Loucy (cell line): ENCODE results near the gene EPX.

Experiments used
- H2AFZ ChIP-seq: fragments of 200-600 bp; sonication (generic); 2 replicates; pipeline ENCODE4 v1.6.0; 2016; ENCODE audit warnings: antibody characterized with exemption, mild to moderate bottlenecking, low read length, moderate library complexity
- H3F3A ChIP-seq: fragments of 200-600 bp; 2 replicates; pipeline ENCODE4 v1.6.0; 2016; ENCODE audit warnings: antibody characterized with exemption, low read depth, mild to moderate bottlenecking
- H3K27me3 ChIP-seq: fragments of 200-600 bp; sonication (generic); 2 replicates; pipeline ENCODE4 v1.6.1; 2014; ENCODE audit warnings: low read length, mild to moderate bottlenecking; ENCODE audit not compliant: insufficient read depth, poor library complexity, severe bottlenecking
- H3K36me3 ChIP-seq: fragments of 200-600 bp; sonication (generic); 2 replicates; pipeline ENCODE4 v1.6.1; 2016; ENCODE audit warnings: low read length; ENCODE audit not compliant: insufficient read depth
- H3K4me1 ChIP-seq: fragments of 200-600 bp; sonication (generic); 2 replicates; pipeline ENCODE4 v1.5.1; 2014; ENCODE audit warnings: low read length, mild to moderate bottlenecking; ENCODE audit not compliant: insufficient read depth, poor library complexity, severe bottlenecking
- H3K4me2 ChIP-seq: fragments of 200-600 bp; sonication (generic); 2 replicates; pipeline ENCODE4 v1.6.0; 2014; ENCODE audit warnings: antibody characterized with exemption, low read length, low read depth, mild to moderate bottlenecking; ENCODE audit not compliant: poor library complexity, severe bottlenecking
- H3K4me3 ChIP-seq: fragments of 200-600 bp; sonication (generic); 2 replicates; pipeline ENCODE4 v1.5.1; 2014; ENCODE audit warnings: low read length, mild to moderate bottlenecking, mixed read lengths; ENCODE audit not compliant: poor library complexity, severe bottlenecking
- H3K79me2 ChIP-seq: fragments of 200-600 bp; sonication (generic); 2 replicates; pipeline ENCODE4 v1.6.1; 2014; ENCODE audit warnings: low read length; ENCODE audit not compliant: insufficient read depth
- H3K9ac ChIP-seq: fragments of 200-600 bp; sonication (generic); 2 replicates; pipeline ENCODE4 v1.6.0; 2014; ENCODE audit warnings: mild to moderate bottlenecking, low read depth, low read length, moderate library complexity; ENCODE audit not compliant: poor library complexity, severe bottlenecking
- H3K9me2 ChIP-seq: fragments of 200-600 bp; sonication (generic); replicated peaks from 2 replicates; pipeline ENCODE4 v1.6.1; 2016; ENCODE audit warnings: low read depth, low read length, mixed read lengths
- H3K9me3 ChIP-seq: fragments of 200-600 bp; sonication (generic); 2 replicates; pipeline ENCODE4 v1.6.1; 2014; ENCODE audit warnings: mild to moderate bottlenecking, antibody characterized with exemption, low read length, low read depth; ENCODE audit not compliant: insufficient read depth
- H4K20me1 ChIP-seq: fragments of 200-600 bp; sonication (generic); 2 replicates; pipeline ENCODE4 v1.6.0; 2014; ENCODE audit warnings: antibody characterized with exemption, low read length, mild to moderate bottlenecking; ENCODE audit not compliant: insufficient read depth, poor library complexity, severe bottlenecking
- CTCF ChIP-seq: fragments of 200-600 bp; sonication (generic); conservative IDR thresholded peaks from 2 replicates; pipeline ENCODE4 v1.5.1; 2014; ENCODE audit warnings: mild to moderate bottlenecking, antibody characterized with exemption, low read length
- EZH2phosphoT487 ChIP-seq: fragments of 200-600 bp; IDR thresholded peaks from 2 replicates; pipeline ENCODE4 v1.6.1; 2018; ENCODE audit warnings: antibody characterized with exemption, mild to moderate bottlenecking, moderate library complexity, borderline replicate concordance

EPX gene

DNA sequence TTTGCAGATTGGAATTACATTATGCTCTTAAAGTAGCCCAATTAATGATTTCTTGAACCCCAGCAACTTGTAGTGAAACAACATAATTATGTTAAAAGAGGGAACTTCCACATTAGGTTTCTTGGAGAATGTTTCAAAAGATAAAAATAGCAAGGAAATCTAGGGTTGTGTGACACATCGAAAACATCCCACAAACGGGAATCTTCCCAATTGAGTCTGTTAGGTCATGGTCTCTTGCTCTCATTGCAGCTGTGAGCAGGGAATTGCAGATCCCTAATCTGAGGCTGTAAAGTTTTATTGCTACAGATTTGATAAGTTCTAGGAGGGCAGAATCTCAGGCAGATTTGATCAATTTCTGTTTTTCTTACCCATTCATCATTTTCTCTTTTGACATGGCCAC, 39.1 kb downstream of the EPX start:
- H3K36me3 ChIP-seq, result no peaks in the 10 kb centered on the region
- H3F3A ChIP-seq, result no peaks in the 10 kb centered on the region
- H3K9me2 ChIP-seq, result no peaks in the 10 kb centered on the region
- no peaks in the 10 kb centered on the region for H3K79me2 ChIP-seq
- no peak overlapping the region for H3K4me2 ChIP-seq
- no peaks in the 10 kb centered on the region for H4K20me1 ChIP-seq
- no peak overlapping the region for H3K9ac ChIP-seq
- TF ChIP-seq EZH2phosphoT487 (no peak), CTCF (no peak)
- no peak overlapping the region for H2AFZ ChIP-seq
- no peak overlapping the region for H3K4me3 ChIP-seq
- peaks cover 16% of the 10 kb centered on the region for H3K27me3 ChIP-seq
- H3K4me1 ChIP-seq, result no peaks in the 10 kb centered on the region
- no peaks in the 10 kb centered on the region for H3K9me3 ChIP-seq

DNA sequence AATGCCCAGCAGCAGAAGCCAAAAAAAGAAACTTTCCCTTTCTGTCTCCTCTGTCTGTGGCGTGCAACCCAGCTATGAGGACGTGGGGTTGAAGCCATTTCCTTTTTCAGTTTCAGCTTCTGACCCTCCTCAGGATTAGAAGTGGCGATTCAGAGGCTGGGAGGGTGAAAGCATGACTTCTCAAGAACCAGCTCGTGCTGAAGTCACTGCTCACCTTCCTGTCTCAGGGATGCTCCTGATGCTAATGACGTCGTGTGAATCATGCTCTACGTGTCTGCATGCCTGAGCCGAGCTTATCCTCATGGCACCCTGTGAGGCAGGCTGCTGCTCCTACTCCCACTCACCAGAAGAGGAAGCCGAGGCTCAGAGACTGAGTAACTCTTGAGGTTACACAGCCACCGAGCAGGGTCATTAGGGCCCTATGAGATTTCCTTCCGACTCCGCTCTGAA, 40.2 kb downstream of the EPX start:
- H3K9me3 ChIP-seq, result no peaks in the 10 kb centered on the region
- no peaks in the 10 kb centered on the region for H4K20me1 ChIP-seq
- H3K36me3 ChIP-seq, result no peaks in the 10 kb centered on the region
- TF ChIP-seq EZH2phosphoT487 (no peak), CTCF (no peak)
- H3K4me3 ChIP-seq, result no peak overlapping the region
- peaks cover 16% of the 10 kb centered on the region for H3K27me3 ChIP-seq
- no peaks in the 10 kb centered on the region for H3F3A ChIP-seq
- H3K9me2 ChIP-seq, result no peaks in the 10 kb centered on the region
- no peak overlapping the region for H3K9ac ChIP-seq
- H2AFZ ChIP-seq, result no peak overlapping the region
- no peak overlapping the region for H3K4me2 ChIP-seq
- no peaks in the 10 kb centered on the region for H3K79me2 ChIP-seq
- no peaks in the 10 kb centered on the region for H3K4me1 ChIP-seq

GRCh38 chr17:58233543-58233942, 41.0 kb downstream of the EPX start:
- TF ChIP-seq EZH2phosphoT487 (no peak), CTCF (no peak)
- Histone ChIP-seq H3K9me3 (no peaks in the 10 kb centered on the region), H3K9me2 (no peaks in the 10 kb centered on the region), H3K9ac (no peak overlapping the region), H3K4me2 (no peak overlapping the region), H3F3A (no peaks in the 10 kb centered on the region), H4K20me1 (no peaks in the 10 kb centered on the region), H3K79me2 (no peaks in the 10 kb centered on the region), H3K36me3 (no peaks in the 10 kb centered on the region), H3K4me1 (no peaks in the 10 kb centered on the region), H3K4me3 (no peak overlapping the region), H3K27me3 (peaks cover 16% of the 10 kb centered on the region), H2AFZ (no peak overlapping the region)
